Sigmoid colon (tissue), 3 donors: ENCODE results near the gene SCARF1.

Experiments used
- POLR2A ChIP-seq, 2 donors: fragments of 450-650 bp; IDR thresholded peaks; one replicate each; pipeline ENCODE4 v1.6.1; 2016; ENCODE audit warnings: antibody characterized with exemption in 2 of 2, mild to moderate bottlenecking in 2 of 2, moderate library complexity in 2 of 2
- TF ChIP-seq, protein P1 (sequence below), 4 experiments: fragments of 450-650 bp in 3 of 4; fragments of 200-600 bp in 1 of 4; IDR thresholded peaks; one replicate each; pipeline ENCODE4 v1.5.1; 2016 to 2019; ENCODE audit warnings: antibody characterized with exemption in 4 of 4, mild to moderate bottlenecking in 3 of 4, moderate library complexity in 2 of 4

DNA sequence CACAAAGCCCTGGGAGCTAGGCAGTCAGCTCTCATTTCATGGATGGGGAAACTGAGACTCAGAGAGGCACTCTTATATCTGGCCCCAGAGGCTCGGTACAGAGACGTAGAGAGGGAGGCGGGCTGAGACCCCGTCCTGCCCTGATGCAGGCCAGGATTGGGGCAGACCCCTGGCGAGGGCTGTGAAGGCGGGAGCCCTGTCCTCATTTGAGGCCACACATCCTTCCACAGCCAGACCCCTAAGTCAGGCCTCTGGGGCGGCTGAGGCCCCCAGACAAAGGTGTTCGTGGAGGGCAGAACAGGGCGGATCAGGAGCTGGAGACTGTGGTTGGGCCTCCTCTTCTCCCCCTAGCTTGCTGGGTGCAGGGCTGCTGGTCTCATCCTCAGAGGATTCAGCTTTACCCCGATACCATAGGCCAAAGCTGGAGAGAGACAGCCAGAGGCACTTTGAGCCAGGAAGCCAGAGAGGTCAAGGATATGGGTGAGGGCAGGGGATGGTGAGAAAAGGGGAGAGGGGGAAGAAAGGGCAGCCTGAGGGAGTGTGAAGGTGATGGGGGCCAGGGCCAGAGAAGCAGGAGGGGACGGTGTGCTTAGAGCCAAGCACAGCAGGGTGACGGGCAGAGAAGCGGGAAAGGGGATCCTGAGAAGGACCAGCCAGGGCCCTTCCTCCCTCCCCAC, 805 bp upstream of the SCARF1 start:
- TF ChIP-seq, protein P1, sequence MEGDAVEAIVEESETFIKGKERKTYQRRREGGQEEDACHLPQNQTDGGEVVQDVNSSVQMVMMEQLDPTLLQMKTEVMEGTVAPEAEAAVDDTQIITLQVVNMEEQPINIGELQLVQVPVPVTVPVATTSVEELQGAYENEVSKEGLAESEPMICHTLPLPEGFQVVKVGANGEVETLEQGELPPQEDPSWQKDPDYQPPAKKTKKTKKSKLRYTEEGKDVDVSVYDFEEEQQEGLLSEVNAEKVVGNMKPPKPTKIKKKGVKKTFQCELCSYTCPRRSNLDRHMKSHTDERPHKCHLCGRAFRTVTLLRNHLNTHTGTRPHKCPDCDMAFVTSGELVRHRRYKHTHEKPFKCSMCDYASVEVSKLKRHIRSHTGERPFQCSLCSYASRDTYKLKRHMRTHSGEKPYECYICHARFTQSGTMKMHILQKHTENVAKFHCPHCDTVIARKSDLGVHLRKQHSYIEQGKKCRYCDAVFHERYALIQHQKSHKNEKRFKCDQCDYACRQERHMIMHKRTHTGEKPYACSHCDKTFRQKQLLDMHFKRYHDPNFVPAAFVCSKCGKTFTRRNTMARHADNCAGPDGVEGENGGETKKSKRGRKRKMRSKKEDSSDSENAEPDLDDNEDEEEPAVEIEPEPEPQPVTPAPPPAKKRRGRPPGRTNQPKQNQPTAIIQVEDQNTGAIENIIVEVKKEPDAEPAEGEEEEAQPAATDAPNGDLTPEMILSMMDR (IDR thresholded peaks at IDR 0.05), result no peak
- TF ChIP-seq POLR2A (IDR thresholded peaks at IDR 0.05), result no peak
